HG03175 (cell line): ENCODE data around the gene PLPPR1.

Experiments
- ATAC-seq: cut with Tn5 transposase; IDR thresholded peaks from one replicate; pipeline ENCODE4 v1.9.1; 2021; ENCODE audit warnings: mild to moderate bottlenecking, moderate library complexity; ENCODE audit not compliant: unreplicated experiment

PLPPR1 gene

GRCh38 chr9:101372327-101373118, 344.0 kb downstream of the PLPPR1 start:
- ATAC-seq: no peak
